Measurements from ENCODE around the gene GIMAP5. TPM values are rescaled to one million over a fixed set of nuclear protein-coding genes. Genes with fewer than 3 reads are reported as not detected.

The GIMAP5 gene
- total and polyA plus RNA-seq, 9 of the 15 experiments (the other 6 are each of a cell fraction or from before 2014, with no cell fraction given): 0.35 TPM; not detected in 8

DNA sequence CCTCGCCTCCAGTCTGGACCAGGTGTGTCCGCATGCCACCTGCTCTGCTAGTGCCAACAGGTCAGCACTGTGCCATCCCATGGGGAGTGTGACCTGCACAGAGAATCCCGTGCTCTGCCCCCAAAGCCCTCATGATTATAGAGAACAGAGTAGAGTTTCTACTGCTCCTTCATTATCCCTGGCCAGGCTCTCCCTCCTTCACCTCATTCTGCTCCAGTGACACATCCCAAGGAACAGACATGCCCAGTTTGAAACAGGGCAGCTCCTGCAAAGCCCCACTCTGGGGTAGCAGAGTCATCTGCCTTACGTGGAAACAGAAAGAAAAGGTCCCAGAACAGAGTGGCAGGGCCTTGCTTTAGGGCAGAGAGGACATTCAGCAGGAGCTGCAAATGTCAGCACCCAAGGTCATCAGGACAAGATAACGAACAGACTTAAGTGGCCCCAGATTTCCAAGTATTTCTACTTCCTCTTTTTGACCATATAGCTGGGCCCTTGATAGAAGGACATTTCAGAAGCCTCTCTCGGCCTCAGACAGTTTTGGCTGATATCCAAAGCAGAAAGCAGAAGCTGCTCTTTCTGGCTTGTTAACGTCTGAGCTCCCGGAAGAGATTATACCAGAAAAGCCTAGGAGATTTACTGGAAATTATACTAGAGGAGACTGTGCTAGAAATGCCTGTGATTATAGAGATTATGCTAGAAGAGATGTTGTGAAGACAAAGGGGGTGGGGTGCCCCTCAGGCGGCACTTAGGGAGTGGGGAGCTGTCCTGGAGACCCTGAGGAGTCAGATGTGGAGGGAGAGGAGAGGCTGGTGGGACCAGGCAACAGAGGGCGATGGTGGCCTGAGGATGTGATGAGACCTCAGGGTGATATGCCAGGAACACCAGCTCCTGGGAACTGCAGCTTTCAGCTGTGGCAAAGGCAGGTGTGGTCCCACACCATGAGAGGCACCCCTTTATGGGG lies 50.4 kb downstream of the GIMAP5 start (continued):
- TF ChIP-seq, protein P1, sequence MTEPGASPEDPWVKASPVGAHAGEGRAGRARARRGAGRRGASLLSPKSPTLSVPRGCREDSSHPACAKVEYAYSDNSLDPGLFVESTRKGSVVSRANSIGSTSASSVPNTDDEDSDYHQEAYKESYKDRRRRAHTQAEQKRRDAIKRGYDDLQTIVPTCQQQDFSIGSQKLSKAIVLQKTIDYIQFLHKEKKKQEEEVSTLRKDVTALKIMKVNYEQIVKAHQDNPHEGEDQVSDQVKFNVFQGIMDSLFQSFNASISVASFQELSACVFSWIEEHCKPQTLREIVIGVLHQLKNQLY (CRISPR knock-in tag; conservative IDR thresholded peaks at IDR 0.05): no peak
- TF ChIP-seq NFXL1 (CRISPR knock-in tag; IDR thresholded peaks at IDR 0.05): no peak
- no peak for TF ChIP-seq SRSF9 (IDR thresholded peaks at IDR 0.05; ENCODE audit: borderline replicate concordance, low read depth, low read length)
- TF ChIP-seq PHF8 (IDR thresholded peaks at IDR 0.05; ENCODE audit: borderline replicate concordance, low read length): no peak
- TF ChIP-seq HDAC6 (IDR thresholded peaks at IDR 0.05; ENCODE audit: low read depth, low read length): no peak
- TF ChIP-seq TBL1XR1 (IDR thresholded peaks at IDR 0.05; ENCODE audit: low read length in 2 of 2): peak in 1 of 2 experiments; percentile 86; a peak in 2 of 4 replicates
- TF ChIP-seq RBBP5 (IDR thresholded peaks at IDR 0.05; ENCODE audit: borderline replicate concordance, insufficient read depth, low read length, poor library complexity, severe bottlenecking): no peak
- TF ChIP-seq STAT5B (CRISPR knock-in tag; IDR thresholded peaks at IDR 0.05): no peak
- TF ChIP-seq NONO (IDR thresholded peaks at IDR 0.05; ENCODE audit: low read depth in 2 of 2, low read length in 1 of 2): no peak; a peak in 1 of 4 replicates
- TF ChIP-seq JUN (IDR thresholded peaks at IDR 0.05; ENCODE audit: borderline replicate concordance, low read depth, low read length): 0 out of 2 replicates have a peak, but pooled peaks have one; percentile 25
- TF ChIP-seq JUN (CRISPR knock-in tag; IDR thresholded peaks at IDR 0.05; ENCODE audit: borderline replicate concordance): no peak
- 0 out of 2 replicates have a peak, but pooled peaks have one; percentile 28 for TF ChIP-seq ZNF212 (CRISPR knock-in tag; IDR thresholded peaks at IDR 0.05)
- no peak for TF ChIP-seq MCM2 (IDR thresholded peaks at IDR 0.05; ENCODE audit: low read depth)
- no peak for TF ChIP-seq ZNF707 (CRISPR knock-in tag; conservative IDR thresholded peaks at IDR 0.05)
- TF ChIP-seq, protein P2, sequence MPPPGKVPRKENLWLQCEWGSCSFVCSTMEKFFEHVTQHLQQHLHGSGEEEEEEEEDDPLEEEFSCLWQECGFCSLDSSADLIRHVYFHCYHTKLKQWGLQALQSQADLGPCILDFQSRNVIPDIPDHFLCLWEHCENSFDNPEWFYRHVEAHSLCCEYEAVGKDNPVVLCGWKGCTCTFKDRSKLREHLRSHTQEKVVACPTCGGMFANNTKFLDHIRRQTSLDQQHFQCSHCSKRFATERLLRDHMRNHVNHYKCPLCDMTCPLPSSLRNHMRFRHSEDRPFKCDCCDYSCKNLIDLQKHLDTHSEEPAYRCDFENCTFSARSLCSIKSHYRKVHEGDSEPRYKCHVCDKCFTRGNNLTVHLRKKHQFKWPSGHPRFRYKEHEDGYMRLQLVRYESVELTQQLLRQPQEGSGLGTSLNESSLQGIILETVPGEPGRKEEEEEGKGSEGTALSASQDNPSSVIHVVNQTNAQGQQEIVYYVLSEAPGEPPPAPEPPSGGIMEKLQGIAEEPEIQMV (tag; conservative IDR thresholded peaks at IDR 0.05; ENCODE audit: low read depth): no peak
- TF ChIP-seq ZNF436 (CRISPR knock-in tag; IDR thresholded peaks at IDR 0.05): no peak
- TF ChIP-seq NR2C2 (CRISPR knock-in tag; IDR thresholded peaks at IDR 0.05): no peak
- TF ChIP-seq NR2C2 (tag; IDR thresholded peaks at IDR 0.05): peak; percentile 74
- TF ChIP-seq, protein P3, sequence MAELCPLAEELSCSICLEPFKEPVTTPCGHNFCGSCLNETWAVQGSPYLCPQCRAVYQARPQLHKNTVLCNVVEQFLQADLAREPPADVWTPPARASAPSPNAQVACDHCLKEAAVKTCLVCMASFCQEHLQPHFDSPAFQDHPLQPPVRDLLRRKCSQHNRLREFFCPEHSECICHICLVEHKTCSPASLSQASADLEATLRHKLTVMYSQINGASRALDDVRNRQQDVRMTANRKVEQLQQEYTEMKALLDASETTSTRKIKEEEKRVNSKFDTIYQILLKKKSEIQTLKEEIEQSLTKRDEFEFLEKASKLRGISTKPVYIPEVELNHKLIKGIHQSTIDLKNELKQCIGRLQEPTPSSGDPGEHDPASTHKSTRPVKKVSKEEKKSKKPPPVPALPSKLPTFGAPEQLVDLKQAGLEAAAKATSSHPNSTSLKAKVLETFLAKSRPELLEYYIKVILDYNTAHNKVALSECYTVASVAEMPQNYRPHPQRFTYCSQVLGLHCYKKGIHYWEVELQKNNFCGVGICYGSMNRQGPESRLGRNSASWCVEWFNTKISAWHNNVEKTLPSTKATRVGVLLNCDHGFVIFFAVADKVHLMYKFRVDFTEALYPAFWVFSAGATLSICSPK (IDR thresholded peaks at IDR 0.05; ENCODE audit: borderline replicate concordance): no peak
- no peak for TF ChIP-seq CCAR2 (IDR thresholded peaks at IDR 0.05; ENCODE audit: low read depth, low read length)
- TF ChIP-seq BHLHE40 (IDR thresholded peaks at IDR 0.05; ENCODE audit: low read length): peak; percentile 58; the same call in 1 of the 2 replicates
- no peak for TF ChIP-seq ZNF174 (CRISPR knock-in tag; IDR thresholded peaks at IDR 0.05)
- no peak for TF ChIP-seq CEBPG (CRISPR knock-in tag; IDR thresholded peaks at IDR 0.05)
- no peak for TF ChIP-seq CEBPG (tag; conservative IDR thresholded peaks at IDR 0.05 in 1 of 2, IDR thresholded peaks at IDR 0.05 in 1 of 2)

Measured in K562 (cell line).